GM19452 (cell line): ENCODE measurements around the gene MBOAT1.
"Not testable (repeated sequence)": the region's sequence is repeated elsewhere in the genome, so short reads cannot be mapped to it uniquely, and the experiment has no call there.

Source experiments
- ATAC-seq: cut with Tn5 transposase; IDR thresholded peaks from one replicate; pipeline ENCODE4 v1.9.1; 2021; ENCODE audit not compliant: unreplicated experiment

Gene MBOAT1

GRCh38 chr6:20142866-20143265 is 69.4 kb downstream of the MBOAT1 start:
- ATAC-seq = no peak

GRCh38 chr6:20141931-20142330 is 70.3 kb downstream of the MBOAT1 start:
- ATAC-seq = no peak

- not testable (repeated sequence) for ATAC-seq
Measured at GRCh38 chr6:20139127-20139963, 72.9 kb downstream of the MBOAT1 start.

- ATAC-seq = no peak
Measured at GRCh38 chr6:20137837-20138236, 74.4 kb downstream of the MBOAT1 start.

GRCh38 chr6:20137240-20137639 is 75.0 kb downstream of the MBOAT1 start:
- ATAC-seq = no peak

- ATAC-seq = no peak
Measured at GRCh38 chr6:20135677-20136268, 76.5 kb downstream of the MBOAT1 start.

GRCh38 chr6:20134613-20135012 is 77.7 kb downstream of the MBOAT1 start:
- no peak for ATAC-seq

GRCh38 chr6:20129290-20130088 is 82.8 kb downstream of the MBOAT1 start:
- no peak for ATAC-seq

- no peak for ATAC-seq
Measured at GRCh38 chr6:20128018-20128417, 84.3 kb downstream of the MBOAT1 start.

- peak; percentile 89 for ATAC-seq
Measured at GRCh38 chr6:20126789-20127653, 85.2 kb downstream of the MBOAT1 start.

- ATAC-seq = no peak
Measured at GRCh38 chr6:20126102-20126752, 86.0 kb downstream of the MBOAT1 start.

GRCh38 chr6:20124545-20124944 is 87.7 kb downstream of the MBOAT1 start:
- ATAC-seq = no peak

- no peak for ATAC-seq
Measured at GRCh38 chr6:20119485-20119884, 92.8 kb downstream of the MBOAT1 start.

- no peak for ATAC-seq
Measured at GRCh38 chr6:20118892-20119291, 93.4 kb downstream of the MBOAT1 start.

- no peak for ATAC-seq
Measured at GRCh38 chr6:20117474-20117873, 94.8 kb downstream of the MBOAT1 start.

- no peak for ATAC-seq
Measured at GRCh38 chr6:20116792-20117191, 95.5 kb downstream of the MBOAT1 start.

- ATAC-seq = no peak
Measured at GRCh38 chr6:20115246-20115980, 96.9 kb downstream of the MBOAT1 start.

- ATAC-seq = no peak
Measured at GRCh38 chr6:20113649-20114224, 98.5 kb downstream of the MBOAT1 start.

- no peak for ATAC-seq
Measured at GRCh38 chr6:20112841-20113240, 99.4 kb downstream of the MBOAT1 start.
